NOMO-1 treated with DMSO at 0.1 percent for 48 hours (cell line): ENCODE measurements around the gene MTMR12.
"Not testable (repeated sequence)": the region's sequence is repeated elsewhere in the genome, so short reads cannot be mapped to it uniquely, and the experiment has no call there.

Source experiments
- DNase-seq: peaks from one replicate; lab custom pipeline; 2025; ENCODE audit not compliant: unreplicated experiment; lab: John Stamatoyannopoulos, UW

MTMR12 gene

DNA sequence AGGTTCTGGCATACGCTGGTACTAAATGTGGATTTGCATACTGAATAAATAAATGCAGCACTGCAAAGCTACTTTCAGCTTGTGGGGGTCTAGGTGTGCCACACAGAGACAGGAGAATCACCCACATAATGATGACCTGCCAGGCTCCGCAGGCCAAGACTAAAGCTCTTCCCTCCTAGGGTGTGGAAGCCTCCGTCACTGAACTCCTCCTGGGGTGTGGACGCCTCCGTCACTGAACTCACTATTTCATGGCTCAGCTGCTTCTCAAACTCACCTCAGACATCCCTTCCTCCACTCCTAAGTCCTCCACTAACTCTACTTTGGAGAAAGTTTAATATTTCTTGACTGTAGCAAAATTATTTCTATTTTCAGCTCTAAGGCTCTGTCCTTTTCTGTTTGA, 73.4 kb downstream of the MTMR12 start:
- DNase-seq: no peak

- peak; percentile 83 for DNase-seq
Observed at GRCh38 chr5:32233696-32234447, 78.9 kb downstream of the MTMR12 start.

- peak; percentile 89 for DNase-seq
Observed at GRCh38 chr5:32233220-32233695, 79.5 kb downstream of the MTMR12 start.

GRCh38 chr5:32232441-32233219, 80.1 kb downstream of the MTMR12 start:
- DNase-seq: peak; percentile 97

DNA sequence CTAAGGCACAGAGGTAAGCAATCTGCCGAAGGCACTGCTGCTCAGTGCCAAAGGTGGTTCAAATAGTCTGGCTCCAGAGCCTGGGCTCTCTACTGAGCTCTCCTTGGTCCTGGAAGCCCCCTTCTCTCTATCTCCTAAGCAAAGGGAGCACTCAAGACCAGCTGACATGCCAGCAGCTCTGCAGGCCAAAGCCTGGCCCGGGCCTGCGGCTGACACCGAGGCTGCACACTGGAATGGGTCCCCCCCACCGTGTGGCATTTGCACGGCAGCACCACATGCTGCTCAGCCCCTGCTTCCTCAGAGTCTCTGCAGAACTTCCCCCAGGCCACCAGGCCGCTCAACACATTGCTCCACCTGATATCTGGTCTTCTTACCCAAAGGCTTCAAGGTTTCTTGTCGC, 80.8 kb downstream of the MTMR12 start:
- DNase-seq: peak; percentile 78

- DNase-seq: peak; percentile 94
Observed at GRCh38 chr5:32231241-32231640, 81.5 kb downstream of the MTMR12 start.

GRCh38 chr5:32230356-32231099, 82.2 kb downstream of the MTMR12 start:
- peak; percentile 65 for DNase-seq

DNA sequence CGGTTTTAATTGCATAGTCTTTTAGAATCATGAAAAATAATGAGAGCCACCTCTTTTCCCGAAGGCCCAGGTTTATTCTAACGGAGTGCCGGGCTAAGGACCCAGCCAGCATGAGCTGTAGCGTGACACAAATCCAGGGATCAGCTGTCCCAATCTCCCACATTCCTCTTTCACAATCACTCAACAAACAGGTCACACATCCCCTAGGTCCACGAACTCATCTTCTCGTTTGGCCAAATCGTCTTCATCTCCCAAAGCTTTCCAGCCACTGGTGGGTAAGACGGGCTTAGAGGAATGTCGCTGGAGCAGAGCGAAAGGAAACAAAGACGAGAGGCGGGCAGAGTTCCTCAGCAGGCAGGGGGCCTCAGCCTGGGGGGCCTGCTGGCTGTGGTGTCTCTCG, 83.2 kb downstream of the MTMR12 start:
- DNase-seq: no peak

DNA sequence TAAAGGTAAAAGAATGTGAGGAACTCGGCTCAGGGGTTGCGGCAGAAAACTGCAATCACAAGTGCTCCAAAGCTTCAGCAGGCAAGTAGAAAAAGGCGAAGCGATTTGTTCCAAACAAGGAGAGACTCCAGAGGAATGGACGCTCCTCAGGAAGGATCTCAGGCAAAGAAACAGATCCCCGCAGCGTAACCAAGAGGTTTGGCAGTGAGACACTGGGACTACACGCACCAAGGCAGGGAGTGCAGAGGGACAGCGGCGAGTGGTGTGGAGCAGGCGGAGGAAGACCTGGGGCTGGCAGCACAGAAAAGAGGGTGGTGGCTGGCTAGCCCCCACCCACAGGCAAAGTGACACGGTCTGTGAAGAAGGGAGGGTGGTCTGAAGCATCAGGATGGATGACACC, 83.9 kb downstream of the MTMR12 start:
- DNase-seq: no peak

DNA sequence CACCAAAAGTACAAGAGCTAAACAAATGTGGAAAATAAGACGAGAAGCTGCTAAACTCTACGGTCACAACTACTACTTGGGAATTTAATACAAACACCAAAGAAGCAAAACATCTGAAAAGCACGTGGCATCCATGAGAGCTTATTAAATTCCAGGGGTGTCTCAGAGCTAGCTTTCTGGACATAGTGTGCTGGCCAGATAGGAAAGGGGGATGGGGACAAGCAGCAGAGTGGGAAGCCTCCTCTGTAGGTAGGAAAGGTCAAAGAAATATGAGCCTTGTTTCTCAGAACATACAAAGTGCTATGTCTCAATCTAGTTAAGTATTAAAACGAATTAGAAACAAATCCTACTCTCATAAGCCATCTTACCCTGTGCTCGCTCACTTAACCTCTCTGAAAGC, 87.3 kb downstream of the MTMR12 start:
- no peak for DNase-seq

- no peak for DNase-seq
Observed at GRCh38 chr5:32223972-32224609, 88.6 kb downstream of the MTMR12 start.

GRCh38 chr5:32222723-32223470, 89.8 kb downstream of the MTMR12 start:
- DNase-seq: no peak

DNA sequence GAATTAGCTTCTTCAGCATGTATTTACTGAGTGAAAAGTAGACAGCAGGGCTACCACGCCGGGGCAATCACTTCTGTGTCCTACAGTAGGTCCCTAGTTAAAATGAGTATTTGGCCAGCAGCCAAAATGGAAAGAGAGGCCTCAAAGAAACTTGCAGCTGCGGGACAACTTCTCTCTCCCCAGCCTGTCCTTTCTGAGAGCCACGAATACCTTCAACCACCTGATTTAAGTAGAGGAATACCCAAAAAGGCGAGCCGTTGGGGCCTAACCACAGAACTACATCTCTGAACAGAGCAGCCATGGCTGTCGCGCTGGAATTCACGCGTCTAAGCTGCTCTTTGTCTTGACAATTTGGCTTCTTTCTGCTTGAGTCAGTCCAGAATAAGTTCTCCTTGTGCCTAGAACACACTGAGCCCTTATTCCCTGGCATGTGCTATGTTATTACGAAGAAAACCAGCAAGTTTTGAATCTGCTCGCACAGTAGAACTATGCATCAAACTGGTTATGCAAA, 94.8 kb downstream of the MTMR12 start:
- peak; percentile 77 for DNase-seq

DNA sequence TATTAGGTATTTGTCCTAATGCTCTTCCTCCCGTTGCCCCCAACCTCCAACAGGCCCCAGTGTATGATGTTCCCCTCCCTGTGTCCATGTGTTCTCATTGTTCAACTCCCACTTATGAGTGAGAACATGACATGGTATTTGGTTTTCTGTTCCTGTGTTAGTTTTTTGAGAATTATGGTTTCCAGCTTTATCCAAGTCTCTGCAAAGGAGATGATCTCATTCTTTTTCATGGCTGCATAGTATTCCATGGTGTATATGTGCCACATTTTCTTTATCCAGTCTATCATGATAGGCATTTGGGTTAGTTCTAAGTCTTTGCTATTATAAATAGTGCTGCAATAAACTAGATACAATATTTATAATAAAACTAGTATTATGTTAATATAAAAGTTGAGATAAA, 98.4 kb downstream of the MTMR12 start:
- DNase-seq: not testable (repeated sequence)

- no peak for DNase-seq
Observed at GRCh38 chr5:32210151-32210550, 102.6 kb downstream of the MTMR12 start.

DNA sequence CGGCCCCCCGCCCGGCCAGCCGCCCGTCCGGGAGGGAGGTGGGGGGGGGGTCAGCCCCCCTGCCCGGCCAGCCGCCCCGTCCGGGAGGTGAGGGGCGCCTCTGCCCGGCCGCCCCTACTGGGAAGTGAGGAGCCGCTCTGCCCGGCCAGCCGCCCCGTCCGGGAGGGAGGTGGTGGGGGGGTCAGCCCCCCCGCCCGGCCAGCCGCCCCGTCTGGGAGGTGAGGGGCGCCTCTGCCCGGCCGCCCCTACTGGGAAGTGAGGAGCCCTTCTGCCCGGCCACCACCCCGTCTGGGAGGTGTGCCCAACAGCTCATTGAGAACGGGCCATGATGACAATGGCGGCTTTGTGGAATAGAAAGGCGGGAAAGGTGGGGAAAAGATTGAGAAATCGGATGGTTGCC, 103.9 kb downstream of the MTMR12 start:
- not testable (repeated sequence) for DNase-seq

DNA sequence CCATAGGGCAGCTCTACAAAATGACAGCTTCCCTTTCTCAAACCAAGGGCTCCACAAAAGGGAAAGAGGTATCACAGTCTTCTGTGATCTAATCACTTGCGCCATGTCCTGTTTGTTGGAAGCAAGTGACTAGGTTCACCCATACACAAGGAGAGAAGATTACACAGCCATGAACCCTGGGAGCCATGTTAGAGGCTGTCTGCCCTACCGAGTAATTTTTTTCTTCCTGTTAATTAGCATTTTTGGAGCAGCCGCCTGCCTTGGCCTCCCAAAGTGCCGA, 105.4 kb downstream of the MTMR12 start:
- DNase-seq: peak; percentile 96

GRCh38 chr5:32206509-32207354, 106.0 kb downstream of the MTMR12 start:
- DNase-seq: peak; percentile 74

DNA sequence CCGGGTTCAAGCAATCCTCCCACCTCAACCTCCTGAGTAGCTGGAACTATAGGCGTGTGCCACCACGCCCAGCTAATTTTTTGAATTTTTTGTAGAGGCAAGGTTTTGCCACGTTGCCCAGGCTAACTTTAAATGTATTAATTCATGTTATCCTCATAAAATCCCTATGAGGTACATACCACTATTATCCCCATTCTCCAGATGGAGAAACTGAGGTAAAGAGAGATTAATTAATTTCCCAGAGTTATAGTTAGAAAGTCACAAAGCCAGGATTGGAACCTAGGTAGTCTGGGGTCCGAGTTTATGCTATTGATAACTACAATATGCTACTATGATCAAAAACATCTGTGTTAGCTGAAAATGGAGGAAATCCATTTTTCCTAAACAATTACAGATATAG, 106.7 kb downstream of the MTMR12 start:
- no peak for DNase-seq
